H1 (cell line): ENCODE data around the gene PTAR1. TPM values are rescaled to one million over a fixed set of nuclear protein-coding genes. Genes with fewer than 3 reads are reported as not detected.
A peak's percentile ranks its signal among the peaks of the same experiment; 100 is the strongest.

Experiments used
- CTCF ChIA-PET: fragments of 300-600 bp; sonication (Branson Sonifier 250); formaldehyde crosslinking; loops from one replicate; lab custom pipeline; 2021; ENCODE audit not compliant: partially characterized antibody; lab: Charles Lee
- POLR2A ChIA-PET: fragments of 300-600 bp; sonication (Branson Sonifier 250); formaldehyde crosslinking; loops from one replicate; lab custom pipeline; 2021; ENCODE audit warnings: inconsistent platforms; ENCODE audit not compliant: partially characterized antibody; lab: Charles Lee
- DNase-seq, 2 experiments: peaks; one replicate each; pipeline versions ENCODE4 v3.0.0 to v3.0.0-alpha.2; 2010 to 2022; ENCODE audit warnings: low spot score in 2 of 2, low read depth in 1 of 2, mixed read lengths in 1 of 2
- FAIRE-seq: peaks from 2 replicates; lab custom pipeline; 2011; peaks lifted over from hg19 to GRCh38; lab: Jason Lieb, UNC
- H2AFZ ChIP-seq: 2 replicates; pipeline ENCODE4 v1.8.1; 2012; ENCODE audit warnings: low read length, inconsistent platforms
- H2AK5ac ChIP-seq: 2 replicates; pipeline ENCODE4 v1.6.1; 2013; ENCODE audit warnings: low read depth, low read length
- H2BK120ac ChIP-seq: replicated peaks from 2 replicates; pipeline ENCODE3; 2013; ENCODE audit warnings: low read depth, low read length, inconsistent platforms
- H2BK12ac ChIP-seq: 2 replicates; pipeline ENCODE4 v1.6.1; 2013; ENCODE audit warnings: low read depth, low read length
- H2BK15ac ChIP-seq: 2 replicates; pipeline ENCODE4 v1.6.1; 2013; ENCODE audit warnings: low read length
- H2BK20ac ChIP-seq: 2 replicates; pipeline ENCODE4 v1.6.1; 2013; ENCODE audit warnings: low read length
- H2BK5ac ChIP-seq: 2 replicates; pipeline ENCODE4 v1.6.1; 2013; ENCODE audit warnings: low read depth, low read length
- H3K14ac ChIP-seq: 2 replicates; pipeline ENCODE4 v1.6.1; 2013; ENCODE audit warnings: inconsistent platforms; ENCODE audit not compliant: insufficient read length
- H3K18ac ChIP-seq: 2 replicates; pipeline ENCODE4 v1.6.1; 2013; ENCODE audit warnings: low read length; ENCODE audit errors: extremely low read depth
- H3K23ac ChIP-seq: 2 replicates; pipeline ENCODE4 v1.6.1; 2013; ENCODE audit warnings: inconsistent platforms; ENCODE audit not compliant: insufficient read length
- H3K23me2 ChIP-seq: 2 replicates; pipeline ENCODE4 v1.6.1; 2013; ENCODE audit warnings: low read depth, low read length
- H3K27ac ChIP-seq: 2 replicates; pipeline ENCODE4 v1.6.1; 2011; ENCODE audit warnings: low read depth, low read length, inconsistent platforms
- H3K27me3 ChIP-seq, 4 experiments: replicated peaks in 1 of 4; 1 replicate in 1 of 4; 2 replicates in 3 of 4; pipeline versions ENCODE4 v1.6.1 to v1.8.1; 2011 to 2013; ENCODE audit warnings: low read length in 3 of 4, mild to moderate bottlenecking in 3 of 4, inconsistent platforms in 2 of 4, mixed read lengths in 2 of 4, moderate library complexity in 1 of 4; ENCODE audit not compliant: control insufficient read depth in 3 of 4, insufficient read depth in 3 of 4; ENCODE audit errors: extremely low read depth in 1 of 4
- H3K36me3 ChIP-seq, 4 experiments: 2 replicates each; pipeline versions ENCODE4 v1.6.1 to v1.8.1; 2011 to 2013; ENCODE audit warnings: mild to moderate bottlenecking in 4 of 4, low read length in 3 of 4, moderate library complexity in 2 of 4, control low read depth in 1 of 4, inconsistent platforms in 1 of 4; ENCODE audit not compliant: insufficient read depth in 4 of 4, control insufficient read depth in 2 of 4
- H3K4ac ChIP-seq: replicated peaks from 2 replicates; pipeline ENCODE3; 2013; ENCODE audit warnings: low read length, low read depth, mixed read lengths, inconsistent platforms; ENCODE audit not compliant: insufficient read length
- H3K4me1 ChIP-seq, 4 experiments: replicated peaks in 1 of 4; 1 replicate in 1 of 4; 2 replicates in 3 of 4; pipeline versions ENCODE4 v1.6.1 to v1.8.1; 2011 to 2013; ENCODE audit warnings: low read length in 3 of 4, inconsistent platforms in 2 of 4, mixed read lengths in 1 of 4; ENCODE audit not compliant: insufficient read depth in 4 of 4, control insufficient read depth in 3 of 4
- H3K4me2 ChIP-seq, 2 experiments: 2 replicates each; pipeline versions ENCODE4 v1.6.1 to v1.8.1; 2011 to 2013; ENCODE audit warnings: low read depth in 2 of 2, low read length in 2 of 2, control low read depth in 1 of 2, inconsistent platforms in 1 of 2, mild to moderate bottlenecking in 1 of 2; ENCODE audit not compliant: insufficient read depth in 1 of 2
- H3K4me3 ChIP-seq, 4 experiments: fragments of 200-600, 300-600 bp in 1 of 4; sonication (generic), shearing (Covaris generic), sonication (Bioruptor Twin) in 1 of 4; 2 replicates each; pipeline versions ENCODE4 v1.5.1 to v1.8.1; 2011 to 2016; ENCODE audit warnings: low read length in 4 of 4, low read depth in 3 of 4, control low read depth in 2 of 4, inconsistent platforms in 2 of 4, mild to moderate bottlenecking in 2 of 4, mixed read lengths in 1 of 4, moderate library complexity in 1 of 4; ENCODE audit not compliant: insufficient read depth in 2 of 4; ENCODE audit errors: extremely low read depth in 1 of 4
- H3K56ac ChIP-seq: replicated peaks from 2 replicates; pipeline ENCODE3; 2013; ENCODE audit warnings: low read depth, mild to moderate bottlenecking, mixed read lengths, low read length, inconsistent platforms; ENCODE audit not compliant: insufficient read length
- H3K79me1 ChIP-seq: 2 replicates; pipeline ENCODE4 v1.6.1; 2013; ENCODE audit warnings: low read depth, low read length, control low read depth
- H3K79me2 ChIP-seq, 2 experiments: 2 replicates each; pipeline versions ENCODE4 v1.6.1 to v1.8.1; 2012 to 2013; ENCODE audit warnings: low read length in 2 of 2, mild to moderate bottlenecking in 2 of 2, inconsistent platforms in 1 of 2; ENCODE audit not compliant: insufficient read depth in 2 of 2, control insufficient read depth in 1 of 2
- H3K9ac ChIP-seq, 4 experiments: replicated peaks in 1 of 4; 1 replicate in 1 of 4; 2 replicates in 3 of 4; pipeline versions ENCODE4 v1.6.1 to v1.8.1; 2011 to 2013; ENCODE audit warnings: low read depth in 3 of 4, low read length in 3 of 4, control low read depth in 2 of 4, mild to moderate bottlenecking in 2 of 4, moderate library complexity in 2 of 4, inconsistent platforms in 1 of 4; ENCODE audit errors: extremely low read depth in 1 of 4
- H3K9me3 ChIP-seq, 2 experiments: 2 replicates each; pipeline versions ENCODE4 v1.6.1 to v1.8.1; 2012 to 2013; ENCODE audit warnings: mild to moderate bottlenecking in 2 of 2, moderate library complexity in 2 of 2, control low read depth in 1 of 2, inconsistent platforms in 1 of 2, low read depth in 1 of 2, low read length in 1 of 2, mixed read lengths in 1 of 2; ENCODE audit not compliant: insufficient read depth in 2 of 2
- H4K20me1 ChIP-seq, 2 experiments: replicated peaks in 1 of 2; 2 replicates each; pipeline versions ENCODE3 to v1.8.1; 2011 to 2013; ENCODE audit warnings: inconsistent platforms in 2 of 2, low read length in 2 of 2, mild to moderate bottlenecking in 1 of 2; ENCODE audit not compliant: insufficient read depth in 2 of 2, control insufficient read depth in 1 of 2
- H4K5ac ChIP-seq: 2 replicates; pipeline ENCODE4 v1.6.1; 2013; ENCODE audit warnings: low read length, low read depth, mixed read lengths, inconsistent platforms; ENCODE audit not compliant: insufficient read length
- H4K8ac ChIP-seq: 2 replicates; pipeline ENCODE4 v1.8.0; 2013; ENCODE audit warnings: mild to moderate bottlenecking, moderate library complexity, low read length, inconsistent platforms; ENCODE audit not compliant: insufficient read depth; ENCODE audit errors: extremely low read depth
- H4K91ac ChIP-seq: replicated peaks from 2 replicates; pipeline ENCODE3; 2013; ENCODE audit warnings: low read length, mixed read lengths, inconsistent platforms; ENCODE audit not compliant: insufficient read length
- CBX5 ChIP-seq: fragments of 300-800, 300-1000 bp; sonication (generic); IDR thresholded peaks from 2 replicates; pipeline ENCODE4 v1.7.1; 2016; ENCODE audit warnings: antibody characterized with exemption, low read length, low read depth
- CTCF ChIP-seq, 3 experiments: IDR thresholded peaks; 1 replicate in 2 of 3; 2 replicates in 1 of 3; pipeline versions ENCODE4 v1.5.1 to v1.6.1; 2011; ENCODE audit warnings: low read length in 3 of 3, mild to moderate bottlenecking in 3 of 3, inconsistent platforms in 2 of 3, low read depth in 1 of 3, moderate library complexity in 1 of 3; ENCODE audit not compliant: insufficient read depth in 1 of 3; ENCODE audit errors: control extremely low read depth in 1 of 3
- JUN ChIP-seq: IDR thresholded peaks from 2 replicates; pipeline ENCODE4 v1.6.1; 2011; ENCODE audit warnings: low read depth, mild to moderate bottlenecking, improper control_type of control experiment, low read length
- MAFK ChIP-seq: IDR thresholded peaks from 2 replicates; pipeline ENCODE4 v1.6.1; 2012; ENCODE audit warnings: low read depth, mild to moderate bottlenecking, improper control_type of control experiment, low read length
- SIN3A ChIP-seq, 2 experiments: IDR thresholded peaks in 1 of 2; conservative IDR thresholded peaks in 1 of 2; 2 replicates each; pipeline ENCODE4 v1.6.1; 2011 to 2012; ENCODE audit warnings: low read length in 2 of 2, improper control_type of control experiment in 1 of 2, low read depth in 1 of 2, mild to moderate bottlenecking in 1 of 2
- WGBS, 2 experiments: shearing (Covaris generic) in 1 of 2; methylation state at CpG; one replicate each; pipeline versions ENCODE4 v1.1.6 to v1.1.7; 2013 to 2015; ENCODE audit warnings: low lambda C conversion rate in 2 of 2, mixed read lengths in 2 of 2, inconsistent platforms in 1 of 2, low coverage in 1 of 2, missing lambda C conversion rate in 1 of 2; ENCODE audit not compliant: insufficient replicate concordance in 2 of 2, insufficient coverage in 1 of 2, insufficient read length in 1 of 2; ENCODE audit errors: extremely low coverage in 1 of 2, missing lambda C conversion rate in 1 of 2; 5-methylcytosine and 5-hydroxymethylcytosine counted together
- polyA plus RNA-seq, 7 experiments: library from polyadenylated mRNA; depleted of rRNA in 3 of 7; stranded (reverse) in 5 of 7; unstranded in 2 of 7; fragments of >200 nt in 5 of 7; fragments of 200-250 nt in 2 of 7; gene quantifications; 1 replicate in 5 of 7; 2 replicates in 1 of 7; 4 replicates in 1 of 7; pipeline versions ENCODE4 v1.2.1 to v1.2.3, GENCODE V29; 2011 to 2013; ENCODE audit warnings: missing spikeins in 2 of 7, mixed read lengths in 2 of 7
- total RNA-seq: library from RNA; stranded (reverse); fragmentation: NEBNext Ultra II Directional; extraction: Animal tissue kit (Norgen Biotek cat#: 25700); gene quantifications from 2 replicates; pipeline ENCODE4 v1.2.1, GENCODE V29; 2021

PTAR1 gene
- total and polyA plus RNA-seq, 2 of the 8 experiments (the other 6 are each of a cell fraction or from before 2014, with no cell fraction given): 19.5 to 84.9 TPM

GRCh38 chr9:69673311-69673640, 86.5 kb downstream of the PTAR1 start:
- Histone ChIP-seq H3K9me3 (no peaks in the 10 kb centered on the region), H2AFZ (peak overlapping the region; percentile 19; the same call in 1 of the 2 replicates), H3K4me3 (peak overlapping the region; percentile 7 to 75 (median 62); a peak in 6 of 8 replicates), H3K14ac (no peak overlapping the region), H4K8ac (no peak overlapping the region), H2BK15ac (no peak overlapping the region), H4K91ac (no peak overlapping the region), H2BK12ac (no peak overlapping the region), H3K18ac (no peak overlapping the region), H2BK120ac (no peak overlapping the region), H3K4me1 (peaks cover 0 to 4% (median under 1%) of the 10 kb centered on the region in 4 experiments; a peak in 1 of 7 replicates), H2BK5ac (no peak overlapping the region), H4K5ac (no peak overlapping the region), H3K56ac (no peak overlapping the region), H3K27ac (no peak overlapping the region), H3K4ac (no peak overlapping the region), H3K4me2 (peak overlapping the region; percentile 63 to 100), H3K79me2 (no peaks in the 10 kb centered on the region; a peak in 1 of 4 replicates), H3K23ac (no peak overlapping the region), H3K36me3 (no peaks in the 10 kb centered on the region), H3K9ac (no peak overlapping the region), H3K23me2 (peaks cover 8% of the 10 kb centered on the region; the same call in 1 of the 2 replicates), H2AK5ac (no peak overlapping the region), H3K27me3 (peaks cover 6 to 23% (median 16%) of the 10 kb centered on the region in 4 experiments), H4K20me1 (peaks cover 0 to 4% of the 10 kb centered on the region in 2 experiments), H3K79me1 (no peaks in the 10 kb centered on the region), H2BK20ac (no peak overlapping the region)
- DNase-seq: no peak
- POLR2A ChIA-PET: interaction anchor here (0.7 to 1.5 kb wide), 3 partner anchors 65 to 85 kb away, joined by 3 read pairs; no protein-coding TSS in a partner anchor
- no peak for FAIRE-seq
- 75% methylated on average over 6 of the region's 6 CpGs; no CpG with 5 or more reads in 1 of the 2 experiments for WGBS, 2 experiments
- CTCF ChIA-PET: interaction anchor here (0.6 to 3.3 kb wide), 39 partner anchors 9 to 440 kb away, joined by 3 to 14 read pairs (median 4); partner anchors contain the start of gene MAMDC2
- TF ChIP-seq CTCF (IDR thresholded peaks at IDR 0.05; ENCODE audit: control extremely low read depth in 1 of 3, insufficient read depth in 1 of 3, low read depth in 1 of 3, low read length in 3 of 3) (no peak), MAFK (no peak), SIN3A (conservative IDR thresholded peaks at IDR 0.05 in 1 of 2, IDR thresholded peaks at IDR 0.05 in 1 of 2; ENCODE audit: low read depth in 1 of 2, low read length in 2 of 2) (no peak), CBX5 (no peak), JUN (no peak)
